HepG2 (cell line): ENCODE results near the gene SLC12A5. TPM values are rescaled to one million over a fixed set of nuclear protein-coding genes. Genes with fewer than 3 reads are reported as not detected.
A peak's percentile ranks its signal among the peaks of the same experiment; 100 is the strongest.

ENCODE experiments used
- DNMT3B ChIP-seq: conservative IDR thresholded peaks from 2 replicates; pipeline ENCODE4 v1.6.1; 2016; ENCODE audit warnings: missing biosample characterization, control low read depth
- EED ChIP-seq: sonication (generic); formaldehyde crosslinking; IDR thresholded peaks from 2 replicates; pipeline ENCODE4 v1.5.0; 2020; ENCODE audit warnings: mild to moderate bottlenecking, missing genetic modification reagents
- ETV5 ChIP-seq: IDR thresholded peaks from 2 replicates; pipeline ENCODE4 v1.6.1; 2018; ENCODE audit warnings: missing biosample characterization, missing genetic modification reagents, inconsistent platforms, borderline replicate concordance
- PRDM4 ChIP-seq: sonication (generic); formaldehyde crosslinking; IDR thresholded peaks from 2 replicates; pipeline ENCODE4 v1.9.0; 2021; ENCODE audit warnings: missing genetic modification reagents, borderline replicate concordance
- RBFOX2 ChIP-seq: fragments of 200-400 bp; formaldehyde crosslinking; IDR thresholded peaks from 2 replicates; pipeline ENCODE4 v1.6.1; 2017; ENCODE audit warnings: low read depth, mild to moderate bottlenecking, low read length
- RBM39 ChIP-seq: fragments of 200-400 bp; formaldehyde crosslinking; IDR thresholded peaks from one replicate; pipeline ENCODE4 v1.6.1; 2018; ENCODE audit warnings: antibody characterized with exemption, mild to moderate bottlenecking, low read depth, low read length; ENCODE audit not compliant: poor library complexity, severe bottlenecking
- SIX4 ChIP-seq: sonication (generic); formaldehyde crosslinking; IDR thresholded peaks from 2 replicates; pipeline ENCODE4 v1.4.0; 2020; ENCODE audit warnings: missing genetic modification reagents
- TAF15 ChIP-seq: fragments of 200-400 bp; formaldehyde crosslinking; IDR thresholded peaks from one replicate; pipeline ENCODE4 v1.6.1; 2018; ENCODE audit warnings: mild to moderate bottlenecking, low read depth, low read length; ENCODE audit not compliant: poor library complexity, severe bottlenecking
- TCF7 ChIP-seq: sonication (generic); IDR thresholded peaks from 2 replicates; pipeline ENCODE4 v1.6.1; 2016; ENCODE audit warnings: antibody characterized with exemption, low read depth
- XRCC5 ChIP-seq: fragments of 200-400 bp; formaldehyde crosslinking; optimal IDR thresholded peaks from 2 replicates; pipeline ENCODE3; 2017; ENCODE audit warnings: mild to moderate bottlenecking, low read length
- ZBTB8A ChIP-seq: sonication (generic); formaldehyde crosslinking; IDR thresholded peaks from 2 replicates; pipeline ENCODE4 v1.4.0; 2020; ENCODE audit warnings: mild to moderate bottlenecking, low read depth, missing genetic modification reagents, borderline replicate concordance
- ZNF264 ChIP-seq: sonication (generic); formaldehyde crosslinking; IDR thresholded peaks from 2 replicates; pipeline ENCODE4 v1.4.0; 2020; ENCODE audit warnings: missing genetic modification reagents
- ZNF335 ChIP-seq: sonication (generic); formaldehyde crosslinking; IDR thresholded peaks from 2 replicates; pipeline ENCODE4 v1.4.0; 2020; ENCODE audit warnings: missing genetic modification reagents
- ZNF563 ChIP-seq: sonication (generic); formaldehyde crosslinking; IDR thresholded peaks from 2 replicates; pipeline ENCODE4 v1.8.0; 2022; ENCODE audit warnings: mild to moderate bottlenecking, moderate library complexity, missing genetic modification reagents
- ZNF678 ChIP-seq: sonication (generic); formaldehyde crosslinking; IDR thresholded peaks from 2 replicates; pipeline ENCODE4 v1.4.0; 2020; ENCODE audit warnings: mild to moderate bottlenecking, missing genetic modification reagents
- ZNF737 ChIP-seq: sonication (generic); formaldehyde crosslinking; IDR thresholded peaks from 2 replicates; pipeline ENCODE4 v1.5.0; 2020; ENCODE audit warnings: missing genetic modification reagents, mild to moderate bottlenecking, borderline replicate concordance
- ZNF775 ChIP-seq: sonication (generic); formaldehyde crosslinking; IDR thresholded peaks from 2 replicates; pipeline ENCODE4 v1.4.0; 2020; ENCODE audit warnings: missing genetic modification reagents, mild to moderate bottlenecking, moderate library complexity, borderline replicate concordance
- ZNF878 ChIP-seq: sonication (generic); formaldehyde crosslinking; IDR thresholded peaks from 2 replicates; pipeline ENCODE4 v1.8.1; 2023; ENCODE audit warnings: mild to moderate bottlenecking, missing genetic modification reagents, moderate library complexity
- ZSCAN30 ChIP-seq: sonication (generic); formaldehyde crosslinking; IDR thresholded peaks from 2 replicates; pipeline ENCODE4 v1.5.0; 2020; ENCODE audit warnings: mild to moderate bottlenecking, missing genetic modification reagents
- ZSCAN31 ChIP-seq: sonication (generic); formaldehyde crosslinking; IDR thresholded peaks from 2 replicates; pipeline ENCODE4 v1.5.0; 2020; ENCODE audit warnings: low read depth, mild to moderate bottlenecking, missing genetic modification reagents
- polyA plus RNA-seq, 8 experiments: library from polyadenylated mRNA; depleted of rRNA in 3 of 8; stranded (reverse) in 7 of 8; unstranded in 1 of 8; fragments of >200 nt; fragmentation: Illumina TruSeq in 4 of 8; extraction: Trizol in 4 of 8; gene quantifications; 2 replicates each; pipeline versions ENCODE4 v1.2.1 to v1.2.3, GENCODE V29; 2011 to 2016; ENCODE audit warnings: low read depth in 4 of 8, missing spikeins in 1 of 8, mixed read lengths in 1 of 8; ENCODE audit not compliant: insufficient read depth in 1 of 8
- total RNA-seq, 5 experiments: library from RNA; depleted of rRNA; stranded (reverse); fragments of >200 nt; fragmentation: Illumina TruSeq; extraction: Trizol; gene quantifications; 2 replicates each; pipeline ENCODE4 v1.2.3, GENCODE V29; 2016; ENCODE audit warnings: low read depth in 1 of 5
- TF ChIP-seq, protein P1 (sequence below): sonication (generic); formaldehyde crosslinking; IDR thresholded peaks from 2 replicates; pipeline ENCODE4 v1.8.0; 2022; ENCODE audit warnings: missing genetic modification reagents, mild to moderate bottlenecking, inconsistent platforms, borderline replicate concordance
- TF ChIP-seq, protein P2 (sequence below): sonication (generic); formaldehyde crosslinking; IDR thresholded peaks from 2 replicates; pipeline ENCODE4 v1.9.0; 2022; ENCODE audit warnings: missing genetic modification reagents, mild to moderate bottlenecking, borderline replicate concordance
- TF ChIP-seq, protein P3 (sequence below): sonication (generic); formaldehyde crosslinking; IDR thresholded peaks from 2 replicates; pipeline ENCODE4 v1.4.0; 2020; ENCODE audit warnings: missing genetic modification reagents

Gene SLC12A5
- total and polyA plus RNA-seq, 2 of the 13 experiments (the other 11 are each of a cell fraction or from before 2014, with no cell fraction given) = 4.3 to 5.4 TPM

GRCh38 chr20:45987108-45987780, 41.8 kb upstream of the SLC12A5 start (continued):
- TF ChIP-seq PRDM4 (CRISPR knock-in tag) = no peak
- TF ChIP-seq ETV5 (CRISPR knock-in tag) = peak; percentile 16; the same call in 1 of the 2 replicates
- TF ChIP-seq DNMT3B (CRISPR knock-in tag) = no peak
- TF ChIP-seq ZNF335 = 0 out of 2 replicates have a peak, but pooled peaks have one; percentile 46
- TF ChIP-seq ZNF878 (CRISPR knock-in tag) = no peak
- TF ChIP-seq, protein P1, sequence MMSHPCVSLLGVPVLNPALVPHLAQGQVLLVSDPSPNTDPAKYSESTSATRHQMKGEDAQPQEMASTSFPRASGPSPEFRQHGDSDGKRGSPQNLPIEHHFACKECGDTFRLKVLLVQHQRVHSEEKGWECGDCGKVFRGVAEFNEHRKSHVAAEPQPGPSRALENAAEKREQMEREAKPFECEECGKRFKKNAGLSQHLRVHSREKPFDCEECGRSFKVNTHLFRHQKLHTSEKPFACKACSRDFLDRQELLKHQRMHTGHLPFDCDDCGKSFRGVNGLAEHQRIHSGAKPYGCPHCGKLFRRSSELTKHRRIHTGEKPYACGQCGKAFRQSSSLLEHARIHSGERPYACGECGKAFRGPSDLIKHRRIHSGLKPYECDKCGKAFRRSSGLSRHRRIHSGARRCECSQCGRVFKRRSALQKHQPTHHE (CRISPR knock-in tag) = no peak
- TF ChIP-seq RBM39 = peak; percentile 25
- TF ChIP-seq RBFOX2 = no peak
- no peak for TF ChIP-seq ZSCAN30 (CRISPR knock-in tag)
- no peak for TF ChIP-seq TCF7
- TF ChIP-seq SIX4 (CRISPR knock-in tag) = no peak
- TF ChIP-seq ZNF737 (CRISPR knock-in tag) = no peak
- TF ChIP-seq XRCC5 = peak; percentile 98
- no peak for TF ChIP-seq ZNF264 (CRISPR knock-in tag)
- TF ChIP-seq ZNF563 (CRISPR knock-in tag) = no peak
- TF ChIP-seq, protein P2, sequence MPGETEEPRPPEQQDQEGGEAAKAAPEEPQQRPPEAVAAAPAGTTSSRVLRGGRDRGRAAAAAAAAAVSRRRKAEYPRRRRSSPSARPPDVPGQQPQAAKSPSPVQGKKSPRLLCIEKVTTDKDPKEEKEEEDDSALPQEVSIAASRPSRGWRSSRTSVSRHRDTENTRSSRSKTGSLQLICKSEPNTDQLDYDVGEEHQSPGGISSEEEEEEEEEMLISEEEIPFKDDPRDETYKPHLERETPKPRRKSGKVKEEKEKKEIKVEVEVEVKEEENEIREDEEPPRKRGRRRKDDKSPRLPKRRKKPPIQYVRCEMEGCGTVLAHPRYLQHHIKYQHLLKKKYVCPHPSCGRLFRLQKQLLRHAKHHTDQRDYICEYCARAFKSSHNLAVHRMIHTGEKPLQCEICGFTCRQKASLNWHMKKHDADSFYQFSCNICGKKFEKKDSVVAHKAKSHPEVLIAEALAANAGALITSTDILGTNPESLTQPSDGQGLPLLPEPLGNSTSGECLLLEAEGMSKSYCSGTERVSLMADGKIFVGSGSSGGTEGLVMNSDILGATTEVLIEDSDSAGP (CRISPR knock-in tag) = peak; percentile 42
- TF ChIP-seq ZSCAN31 (CRISPR knock-in tag) = 0 out of 2 replicates have a peak, but pooled peaks have one; percentile 35
- TF ChIP-seq, protein P3, sequence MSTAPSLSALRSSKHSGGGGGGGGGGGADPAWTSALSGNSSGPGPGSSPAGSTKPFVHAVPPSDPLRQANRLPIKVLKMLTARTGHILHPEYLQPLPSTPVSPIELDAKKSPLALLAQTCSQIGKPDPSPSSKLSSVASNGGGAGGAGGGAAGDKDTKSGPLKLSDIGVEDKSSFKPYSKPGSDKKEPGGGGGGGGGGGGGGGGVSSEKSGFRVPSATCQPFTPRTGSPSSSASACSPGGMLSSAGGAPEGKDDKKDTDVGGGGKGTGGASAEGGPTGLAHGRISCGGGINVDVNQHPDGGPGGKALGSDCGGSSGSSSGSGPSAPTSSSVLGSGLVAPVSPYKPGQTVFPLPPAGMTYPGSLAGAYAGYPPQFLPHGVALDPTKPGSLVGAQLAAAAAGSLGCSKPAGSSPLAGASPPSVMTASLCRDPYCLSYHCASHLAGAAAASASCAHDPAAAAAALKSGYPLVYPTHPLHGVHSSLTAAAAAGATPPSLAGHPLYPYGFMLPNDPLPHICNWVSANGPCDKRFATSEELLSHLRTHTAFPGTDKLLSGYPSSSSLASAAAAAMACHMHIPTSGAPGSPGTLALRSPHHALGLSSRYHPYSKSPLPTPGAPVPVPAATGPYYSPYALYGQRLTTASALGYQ = no peak
- no peak for TF ChIP-seq EED
- TF ChIP-seq ZNF775 (CRISPR knock-in tag) = no peak
- no peak for TF ChIP-seq ZNF678 (CRISPR knock-in tag)
- TF ChIP-seq TAF15 = peak; percentile 42
- TF ChIP-seq ZBTB8A (CRISPR knock-in tag) = no peak
